A549 (cell line): ENCODE data around the gene RCVRN. TPM values are rescaled to one million over a fixed set of nuclear protein-coding genes. Genes with fewer than 3 reads are reported as not detected.
A peak's percentile ranks its signal among the peaks of the same experiment; 100 is the strongest.

Experiments used
- ATAC-seq, 2 experiments: fragments of 200-7000 bp in 1 of 2; fragments of >200 bp in 1 of 2; cut with Nextera tagmentation in 1 of 2; cut with Tn5 transposase in 1 of 2; 3 replicates each; pipeline versions ENCODE4 v1.8.0 to v1.9.1; 2018 to 2020; ENCODE audit warnings: mild to moderate bottlenecking in 1 of 2, moderate library complexity in 1 of 2
- CTCF ChIA-PET: fragments of 300-600 bp; sonication (Branson Sonifier 250); formaldehyde crosslinking; extraction: SDS; loops from one replicate; lab custom pipeline; 2021; ENCODE audit warnings: antibody characterized with exemption, inconsistent platforms; lab: Yijun Ruan, JAX
- POLR2A ChIA-PET: fragments of 350-600 bp; formaldehyde crosslinking; extraction: SDS; loops from one replicate; lab custom pipeline; 2021; ENCODE audit warnings: antibody characterized with exemption, inconsistent platforms; lab: Yijun Ruan, JAX
- DNase-seq, 2 experiments: peaks; one replicate each; pipeline versions ENCODE4 v3.0.0 to v3.0.0-alpha.2; 2011 to 2016; ENCODE audit warnings: low read depth in 1 of 2, low spot score in 1 of 2
- FAIRE-seq: peaks from 2 replicates; lab custom pipeline; 2011; peaks lifted over from hg19 to GRCh38; lab: Jason Lieb, UNC
- H3K27ac ChIP-seq, 2 experiments: fragments of >200 bp; sonication (Bioruptor Twin); formaldehyde crosslinking; 3 replicates each; pipeline ENCODE4 v1.5.1; 2016 to 2017
- H3K4me1 ChIP-seq: fragments of >200 bp; sonication (Bioruptor Twin); formaldehyde crosslinking; 3 replicates; pipeline ENCODE4 v1.6.1; 2016
- H3K4me2 ChIP-seq: fragments of >200 bp; sonication (Bioruptor Twin); formaldehyde crosslinking; 3 replicates; pipeline ENCODE4 v1.6.1; 2016
- H3K4me3 ChIP-seq: fragments of >200 bp; sonication (Bioruptor Twin); formaldehyde crosslinking; 3 replicates; pipeline ENCODE4 v1.5.1; 2016
- H3K9me3 ChIP-seq: fragments of >200 bp; sonication (Bioruptor Twin); formaldehyde crosslinking; 3 replicates; pipeline ENCODE4 v1.6.1; 2016
- BCL3 ChIP-seq: fragments of >200 bp; sonication (Bioruptor Twin); formaldehyde crosslinking; IDR thresholded peaks from 3 replicates; pipeline ENCODE4 v1.6.1; 2016
- CBX2 ChIP-seq: fragments of 200-600 bp; sonication (generic); IDR thresholded peaks from 2 replicates; pipeline ENCODE4 v1.6.1; 2016; ENCODE audit warnings: low read depth, mild to moderate bottlenecking, borderline replicate concordance
- ELK1 ChIP-seq: fragments of 150-350 bp; IDR thresholded peaks from 2 replicates; pipeline ENCODE4 v1.6.1; 2014; ENCODE audit warnings: low read depth, mild to moderate bottlenecking, low read length
- ESRRA ChIP-seq: fragments of 150-350 bp; IDR thresholded peaks from 2 replicates; pipeline ENCODE4 v1.6.1; 2014; ENCODE audit warnings: mild to moderate bottlenecking, low read length, borderline replicate concordance
- FOXS1 ChIP-seq: fragments of 250-450 bp; sonication (Bioruptor Pico); IDR thresholded peaks from 2 replicates; pipeline ENCODE4 v1.5.0; 2020; ENCODE audit warnings: mild to moderate bottlenecking, moderate library complexity
- HDAC2 ChIP-seq: fragments of 200-600 bp; sonication (generic); IDR thresholded peaks from 2 replicates; pipeline ENCODE4 v1.6.1; 2016
- HES2 ChIP-seq: fragments of >200 bp; sonication (Bioruptor Twin); formaldehyde crosslinking; IDR thresholded peaks from 2 replicates; pipeline ENCODE4 v1.6.1; 2016
- HEYL ChIP-seq: fragments of 250-450 bp; sonication (Bioruptor Pico); IDR thresholded peaks from 2 replicates; pipeline ENCODE4 v1.8.0; 2021; ENCODE audit warnings: mild to moderate bottlenecking, moderate library complexity
- HMGXB4 ChIP-seq: fragments of 250-450 bp; sonication (Bioruptor Pico); IDR thresholded peaks from 2 replicates; pipeline ENCODE4 v1.5.0; 2021; ENCODE audit warnings: mild to moderate bottlenecking, moderate library complexity, borderline replicate concordance
- HOXB5 ChIP-seq: fragments of 250-450 bp; sonication (Bioruptor Pico); IDR thresholded peaks from 2 replicates; pipeline ENCODE4 v1.5.0; 2020; ENCODE audit warnings: mild to moderate bottlenecking, moderate library complexity
- KDM1A ChIP-seq: fragments of 200-600 bp; sonication (generic); IDR thresholded peaks from 2 replicates; pipeline ENCODE4 v1.6.1; 2016; ENCODE audit warnings: low read depth, mild to moderate bottlenecking
- MAFK ChIP-seq: fragments of 450-650 bp; IDR thresholded peaks from 2 replicates; pipeline ENCODE4 v1.6.1; 2014; ENCODE audit not compliant: partially characterized antibody
- MAX ChIP-seq: IDR thresholded peaks from 2 replicates; pipeline ENCODE4 v1.6.1; 2012
- MYC ChIP-seq: IDR thresholded peaks from 2 replicates; pipeline ENCODE4 v1.6.1; 2012; ENCODE audit warnings: mild to moderate bottlenecking, inconsistent platforms, low read length, improper control_type of control experiment, borderline replicate concordance
- PHF8 ChIP-seq: fragments of 200-600 bp; sonication (generic); IDR thresholded peaks from 2 replicates; pipeline ENCODE4 v1.6.1; 2016; ENCODE audit warnings: low read depth, mild to moderate bottlenecking, antibody characterized with exemption, moderate library complexity, borderline replicate concordance
- POLR2A ChIP-seq: IDR thresholded peaks from 2 replicates; pipeline ENCODE4 v1.6.1; 2012; ENCODE audit warnings: mild to moderate bottlenecking, low read length
- RARB ChIP-seq: fragments of 250-450 bp; sonication (Bioruptor Pico); IDR thresholded peaks from 2 replicates; pipeline ENCODE4 v1.8.0; 2021; ENCODE audit warnings: mild to moderate bottlenecking, moderate library complexity
- REST ChIP-seq: fragments of 200-600 bp; sonication (generic); IDR thresholded peaks from 2 replicates; pipeline ENCODE4 v1.6.1; 2016; ENCODE audit warnings: antibody characterized with exemption, mild to moderate bottlenecking, moderate library complexity
- USF2 ChIP-seq: fragments of 450-650 bp; IDR thresholded peaks from 2 replicates; pipeline ENCODE4 v1.6.1; 2014; ENCODE audit warnings: antibody characterized with exemption
- ZFP36 ChIP-seq: fragments of 450-650 bp; IDR thresholded peaks from 2 replicates; pipeline ENCODE4 v1.6.1; 2014; ENCODE audit warnings: borderline replicate concordance; ENCODE audit not compliant: partially characterized antibody
- WGBS: methylation state at CpG from one replicate; pipeline ENCODE4 v1.1.6; 2017; ENCODE audit errors: missing lambda C conversion rate; 5-methylcytosine and 5-hydroxymethylcytosine counted together
- polyA plus RNA-seq, 4 experiments: library from polyadenylated mRNA; depleted of rRNA in 3 of 4; stranded (reverse); fragments of >200 nt; fragmentation: RNase III in 1 of 4; extraction: RNeasy Plus Mini Kit Qiagen cat#74134 plus additional on column Dnase treatment in 1 of 4; gene quantifications; 2 replicates in 3 of 4; 3 replicates in 1 of 4; pipeline ENCODE4 v1.2.3, GENCODE V29; 2011 to 2017

Gene RCVRN
- polyA plus RNA-seq, 2 of the 4 experiments (the other 2 are of a cell fraction): not detected

GRCh38 chr17:9907131-9907530, 2.1 kb upstream of the RCVRN start:
- Histone ChIP-seq H3K4me3 (no peak overlapping the region), H3K27ac (peak overlapping the region in 1 of 2 experiments; percentile 53; a peak in 2 of 6 replicates), H3K9me3 (no peaks in the 10 kb centered on the region), H3K4me1 (peaks cover 20% of the 10 kb centered on the region), H3K4me2 (no peak overlapping the region)
- POLR2A ChIA-PET: no interaction called here
- WGBS: 91% methylated on average over 7 of the region's 7 CpGs
- DNase-seq: no peak
- ATAC-seq: no peak
- FAIRE-seq: no peak
- CTCF ChIA-PET: interaction anchor here (1.1 to 2.2 kb wide), 5 partner anchors 9 to 52 kb away, joined by 3 to 6 read pairs (median 3); no protein-coding TSS in a partner anchor
- TF ChIP-seq ELK1 (no peak), MYC (no peak), BCL3 (no peak), HDAC2 (no peak), PHF8 (no peak), HEYL (CRISPR knock-in tag) (no peak), MAFK (no peak), KDM1A (no peak), ESRRA (no peak), FOXS1 (CRISPR knock-in tag) (no peak), POLR2A (no peak), HOXB5 (CRISPR knock-in tag) (no peak), MAX (no peak), CBX2 (no peak), REST (no peak), ZFP36 (no peak), USF2 (no peak), HES2 (no peak), RARB (no peak), HMGXB4 (CRISPR knock-in tag) (no peak)
